Common myeloid progenitor, CD34-positive (primary cell): ENCODE data around the gene ONECUT1.

Experiments
- CTCF ChIA-PET: fragments of 350-600 bp; sonication (Branson Sonifier 250); formaldehyde crosslinking; loops from one replicate; lab custom pipeline; 2021; ENCODE audit warnings: antibody characterized with exemption; lab: Charles Lee
- POLR2A ChIA-PET: fragments of 350-600 bp; sonication (Branson Sonifier 250); formaldehyde crosslinking; loops from one replicate; lab custom pipeline; 2021; ENCODE audit warnings: antibody characterized with exemption; lab: Charles Lee
- DNase-seq, 3 donors: peaks; one replicate each; pipeline versions ENCODE4 v3.0.0 to v3.0.0-alpha.2; 2013
- H3K27ac ChIP-seq, 2 experiments: 1 replicate in 1 of 2; 2 replicates in 1 of 2; pipeline ENCODE4 v1.7.0; 2013; ENCODE audit warnings: inconsistent platforms in 2 of 2, low read length in 2 of 2, mild to moderate bottlenecking in 2 of 2, low read depth in 1 of 2, moderate library complexity in 1 of 2; ENCODE audit not compliant: severe bottlenecking in 2 of 2, insufficient read depth in 1 of 2, poor library complexity in 1 of 2
- H3K27me3 ChIP-seq, 5 experiments: replicated peaks in 2 of 5; 1 replicate in 3 of 5; 2 replicates in 2 of 5; pipeline versions ENCODE4 v1.6.1 to v1.7.0; 2013; ENCODE audit warnings: low read length in 4 of 5, mild to moderate bottlenecking in 2 of 5, moderate library complexity in 2 of 5, inconsistent platforms in 1 of 5; ENCODE audit not compliant: insufficient read depth in 5 of 5, control insufficient read depth in 4 of 5
- H3K36me3 ChIP-seq, 4 experiments: 1 replicate in 2 of 4; 2 replicates in 2 of 4; pipeline versions ENCODE4 v1.6.1 to v1.7.0; 2013; ENCODE audit warnings: low read length in 3 of 4, control low read depth in 1 of 4, mild to moderate bottlenecking in 1 of 4; ENCODE audit not compliant: control insufficient read depth in 4 of 4, insufficient read depth in 4 of 4
- H3K4me1 ChIP-seq, 4 experiments: 1 replicate in 3 of 4; 2 replicates in 1 of 4; pipeline versions ENCODE4 v1.6.1 to v1.7.1; 2013; ENCODE audit warnings: low read length in 3 of 4, mild to moderate bottlenecking in 3 of 4, control low read depth in 1 of 4, inconsistent platforms in 1 of 4, moderate library complexity in 1 of 4; ENCODE audit not compliant: control insufficient read depth in 4 of 4, insufficient read depth in 4 of 4; ENCODE audit errors: control extremely low read depth in 1 of 4
- H3K4me3 ChIP-seq, 7 experiments: 1 replicate in 4 of 7; 2 replicates in 3 of 7; pipeline versions ENCODE4 v1.5.1 to v1.7.0; 2013; ENCODE audit warnings: mild to moderate bottlenecking in 7 of 7, low read length in 6 of 7, moderate library complexity in 6 of 7, inconsistent platforms in 2 of 7, low read depth in 2 of 7, control low read depth in 1 of 7; ENCODE audit not compliant: insufficient read depth in 4 of 7, control insufficient read depth in 1 of 7; ENCODE audit errors: extremely low read depth in 1 of 7
- H3K9me3 ChIP-seq, 5 experiments: 1 replicate in 4 of 5; 2 replicates in 1 of 5; pipeline versions ENCODE4 v1.6.1 to v1.7.1; 2013; ENCODE audit warnings: low read length in 4 of 5, mild to moderate bottlenecking in 2 of 5, inconsistent platforms in 1 of 5, low read depth in 1 of 5, moderate library complexity in 1 of 5; ENCODE audit not compliant: control insufficient read depth in 4 of 5, insufficient read depth in 2 of 5; ENCODE audit errors: control extremely low read depth in 1 of 5
- WGBS: methylation state at CpG from one replicate; pipeline ENCODE4 v1.1.5; 2013; ENCODE audit not compliant: insufficient coverage; 5-methylcytosine and 5-hydroxymethylcytosine counted together

The ONECUT1 gene

DNA sequence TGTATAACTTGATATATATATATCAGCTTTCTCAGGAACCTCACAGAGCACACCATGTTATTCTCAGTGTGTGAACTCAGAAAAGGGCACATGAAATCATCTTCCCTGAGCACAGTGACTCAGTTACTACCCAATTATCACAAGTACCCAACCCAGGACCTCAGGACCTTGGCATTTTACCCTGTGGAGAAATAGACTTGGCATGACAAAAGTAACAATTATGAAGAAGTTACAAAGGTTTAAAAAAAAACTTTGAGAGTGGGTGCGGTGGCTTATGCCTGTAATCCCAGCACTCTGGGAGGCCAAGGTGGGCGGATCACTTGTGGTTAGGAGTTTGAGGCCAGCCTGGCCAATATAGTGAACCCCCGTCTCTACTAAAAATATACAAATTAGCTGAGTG is 52.4 kb downstream of the ONECUT1 start:
- H3K27ac ChIP-seq: no peak overlapping the region
- ChIA-PET POLR2A (no interaction called here), CTCF (interaction anchor here (0.8 to 1.4 kb wide), 4 partner anchors 20 to 482 kb away, joined by 3 to 4 read pairs (median 3); no protein-coding TSS in a partner anchor)
- 100% methylated on average over 3 of the region's 3 CpGs for WGBS
- no peaks in the 10 kb centered on the region for H3K27me3 ChIP-seq
- H3K4me1 ChIP-seq: peaks cover 0 to 10% (median 0%) of the 10 kb centered on the region in 4 experiments
- H3K9me3 ChIP-seq: no peaks in the 10 kb centered on the region
- no peak for DNase-seq
- H3K36me3 ChIP-seq: no peaks in the 10 kb centered on the region
- no peak overlapping the region for H3K4me3 ChIP-seq

DNA sequence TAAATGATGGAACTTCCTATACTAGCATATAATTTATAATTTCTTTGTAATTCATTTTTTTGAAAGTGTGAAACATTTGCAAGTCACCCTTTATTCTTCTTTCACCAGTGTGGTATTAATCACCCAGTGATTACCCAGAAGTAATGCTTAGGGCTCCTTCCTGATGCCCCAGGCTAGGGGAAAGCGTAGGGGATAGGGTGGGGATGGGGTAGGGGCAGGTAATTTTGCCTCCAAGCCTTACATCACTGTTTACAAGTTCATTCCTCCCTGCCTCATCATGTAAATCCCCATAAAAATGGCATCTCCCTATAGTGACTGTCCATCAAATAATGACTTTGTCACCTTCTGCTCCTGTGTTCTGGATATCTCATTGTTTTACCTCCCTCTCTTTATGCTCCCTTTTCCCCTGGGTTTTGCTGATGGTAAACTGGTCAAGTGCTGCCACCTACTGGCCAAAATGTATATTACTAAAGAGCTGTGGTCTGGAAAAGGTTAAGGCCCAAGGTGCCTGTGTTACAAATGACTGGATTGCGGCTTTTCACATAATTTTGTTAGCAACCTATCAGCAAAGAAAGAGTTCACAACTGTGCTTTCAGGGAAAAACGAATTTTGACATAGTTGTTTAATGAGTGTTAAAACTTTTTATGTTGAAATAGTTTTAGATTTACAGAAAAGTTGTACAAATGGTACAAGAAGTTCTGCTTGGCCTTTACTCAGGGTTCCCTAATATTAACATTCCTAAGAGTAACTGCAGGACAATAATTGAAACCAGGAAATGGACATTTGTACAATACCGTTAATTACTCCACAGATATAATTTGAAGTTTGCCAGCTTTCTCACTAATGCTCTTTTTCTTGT is 54.7 kb downstream of the ONECUT1 start:
- Histone ChIP-seq H3K9me3 (no peaks in the 10 kb centered on the region), H3K27ac (no peak overlapping the region), H3K27me3 (no peaks in the 10 kb centered on the region), H3K36me3 (no peaks in the 10 kb centered on the region), H3K4me1 (peaks cover 0 to 10% (median under 1%) of the 10 kb centered on the region in 4 experiments), H3K4me3 (no peak overlapping the region)
- POLR2A ChIA-PET: no interaction called here
- CTCF ChIA-PET: interaction anchor here (0.8 to 3.5 kb wide), 11 partner anchors 13 to 478 kb away, joined by 3 to 27 read pairs (median 4); no protein-coding TSS in a partner anchor
- WGBS: 93% methylated on average over 2 of the region's 4 CpGs
- DNase-seq: peak; percentile 82 to 89 (median 82)

DNA sequence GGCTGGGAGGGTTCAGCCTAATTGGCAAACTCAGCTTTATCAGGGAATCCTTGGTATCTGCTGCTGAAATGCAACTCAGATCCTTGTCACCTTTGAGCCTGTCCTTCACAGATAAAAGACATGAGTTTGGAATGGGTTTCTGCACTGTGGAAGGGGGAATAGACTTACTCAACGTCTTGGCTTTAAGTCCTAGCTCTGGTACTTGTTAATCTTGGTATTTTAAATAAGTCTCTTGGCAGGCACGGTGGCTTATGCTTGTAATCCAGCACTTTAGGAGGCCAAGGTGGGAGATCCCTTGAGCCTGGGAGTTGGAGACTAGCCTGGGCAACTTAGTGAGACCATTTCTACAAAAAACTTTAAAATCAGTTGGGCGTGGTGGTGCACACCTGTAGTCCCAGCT is 55.8 kb downstream of the ONECUT1 start:
- ChIA-PET CTCF (interaction anchor here (1.0 to 3.5 kb wide), 12 partner anchors 12 to 479 kb away, joined by 3 to 27 read pairs (median 4); no protein-coding TSS in a partner anchor), POLR2A (interaction anchor here (0.5 kb wide), 1 partner anchor 440 kb away, joined by 4 read pairs; no protein-coding TSS in a partner anchor)
- H3K27ac ChIP-seq: no peak overlapping the region
- H3K27me3 ChIP-seq: no peaks in the 10 kb centered on the region
- no peak for DNase-seq
- H3K9me3 ChIP-seq: no peaks in the 10 kb centered on the region
- H3K4me3 ChIP-seq: no peak overlapping the region
- WGBS: 100% methylated on average over 1 of the region's 3 CpGs
- no peaks in the 10 kb centered on the region for H3K36me3 ChIP-seq
- H3K4me1 ChIP-seq: peaks cover 4 to 11% (median 7%) of the 10 kb centered on the region in 4 experiments

DNA sequence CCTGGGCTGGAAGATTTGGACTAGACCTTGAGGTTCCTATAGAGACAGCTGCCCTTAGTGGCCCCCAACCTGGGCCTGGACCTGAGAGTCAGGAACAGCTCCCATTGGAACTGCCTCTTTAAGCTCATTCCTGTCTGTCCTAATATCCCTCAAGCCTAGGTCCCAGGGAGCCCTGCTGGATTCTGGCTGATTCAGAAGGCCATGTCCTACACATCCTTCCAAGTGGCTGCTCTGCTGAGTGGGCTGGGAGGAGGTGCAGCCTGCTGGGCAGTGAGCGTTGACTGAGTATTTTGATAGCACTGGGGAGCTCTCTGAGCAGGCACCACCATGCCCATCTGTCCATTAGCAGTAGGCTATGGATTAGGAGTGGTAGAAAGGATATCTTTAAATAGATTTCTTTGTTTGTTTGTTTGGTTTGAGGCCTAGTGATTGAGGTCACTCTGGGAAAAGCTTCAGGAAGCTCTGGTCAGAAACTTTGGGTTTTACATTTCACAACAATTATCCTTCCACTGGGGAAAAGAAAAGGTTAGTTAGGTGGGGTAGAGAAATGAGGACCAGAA is 56.4 kb downstream of the ONECUT1 start:
- no peak overlapping the region for H3K27ac ChIP-seq
- no peaks in the 10 kb centered on the region for H3K27me3 ChIP-seq
- DNase-seq: no peak
- 100% methylated on average over 1 of the region's 1 CpG for WGBS
- POLR2A ChIA-PET: interaction anchor here (0.6 kb wide), 1 partner anchor 477 kb away, joined by 3 read pairs; no protein-coding TSS in a partner anchor
- H3K36me3 ChIP-seq: no peaks in the 10 kb centered on the region
- H3K4me3 ChIP-seq: no peak overlapping the region
- no peaks in the 10 kb centered on the region for H3K9me3 ChIP-seq
- CTCF ChIA-PET: interaction anchor here (0.7 to 3.5 kb wide), 11 partner anchors 20 to 479 kb away, joined by 3 to 27 read pairs (median 4); no protein-coding TSS in a partner anchor
- peaks cover 4 to 11% (median 7%) of the 10 kb centered on the region in 4 experiments for H3K4me1 ChIP-seq

DNA sequence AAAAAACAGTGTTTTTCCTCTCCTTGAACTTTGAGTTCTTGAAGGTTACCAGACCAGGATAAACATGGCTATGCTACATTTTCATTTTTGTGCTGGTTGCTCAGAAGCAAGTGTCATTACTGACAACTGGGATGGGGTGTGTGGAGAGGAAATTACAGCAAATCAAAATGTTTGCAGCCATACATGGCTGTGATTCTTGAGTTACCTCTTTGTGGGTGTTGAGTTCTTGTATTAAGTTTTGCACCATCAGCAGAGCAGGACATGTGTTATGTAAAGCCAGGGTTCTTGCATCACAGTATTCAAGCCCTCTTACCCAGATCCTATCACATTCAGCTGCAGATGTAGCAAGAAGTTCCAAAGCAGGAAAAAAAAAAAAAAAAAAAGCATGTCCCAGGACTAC is 57.0 kb downstream of the ONECUT1 start:
- Histone ChIP-seq H3K4me3 (no peak overlapping the region), H3K9me3 (no peaks in the 10 kb centered on the region), H3K27ac (no peak overlapping the region), H3K36me3 (no peaks in the 10 kb centered on the region), H3K4me1 (peaks cover 4 to 11% (median 7%) of the 10 kb centered on the region in 4 experiments), H3K27me3 (no peaks in the 10 kb centered on the region)
- POLR2A ChIA-PET: interaction anchor here (0.6 kb wide), 1 partner anchor 476 kb away, joined by 3 read pairs; no protein-coding TSS in a partner anchor
- CTCF ChIA-PET: interaction anchor here (0.6 to 3.5 kb wide), 7 partner anchors 22 to 476 kb away, joined by 3 to 27 read pairs (median 3); no protein-coding TSS in a partner anchor
- DNase-seq: no peak

DNA sequence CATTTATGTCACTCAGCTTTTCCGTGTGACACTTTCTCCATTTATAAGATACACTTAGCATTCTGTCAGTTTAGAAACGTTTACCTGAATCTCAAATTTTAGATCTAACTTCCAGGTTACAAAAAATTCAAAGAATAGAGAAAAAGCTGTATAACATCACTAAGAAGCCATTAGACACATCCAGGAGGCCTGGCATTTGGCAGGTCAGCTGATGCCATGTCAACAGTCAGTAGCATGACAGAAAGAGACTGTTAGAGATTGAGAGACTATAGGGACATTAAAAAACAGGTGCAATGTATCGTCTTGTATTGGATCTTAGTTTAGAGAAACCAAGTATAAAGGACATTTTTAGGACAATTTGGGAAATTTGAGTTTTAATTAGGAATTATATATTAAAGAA is 57.6 kb downstream of the ONECUT1 start:
- 88% methylated on average over 2 of the region's 3 CpGs for WGBS
- H3K4me3 ChIP-seq: no peak overlapping the region
- POLR2A ChIA-PET: no interaction called here
- CTCF ChIA-PET: interaction anchor here (0.9 to 1.6 kb wide), 3 partner anchors 22 to 476 kb away, joined by 3 to 4 read pairs (median 4); no protein-coding TSS in a partner anchor
- H3K9me3 ChIP-seq: no peaks in the 10 kb centered on the region
- H3K27me3 ChIP-seq: no peaks in the 10 kb centered on the region
- no peaks in the 10 kb centered on the region for H3K36me3 ChIP-seq
- peaks cover 4 to 11% (median 7%) of the 10 kb centered on the region in 4 experiments for H3K4me1 ChIP-seq
- no peak for DNase-seq
- no peak overlapping the region for H3K27ac ChIP-seq
